ENCODE results near the gene CLCF1. TPM values are rescaled to one million over a fixed set of nuclear protein-coding genes. Genes with fewer than 3 reads are reported as not detected.

Gene CLCF1
- total and polyA plus RNA-seq, 2 of the 13 experiments (the other 11 are each of a cell fraction or from before 2014, with no cell fraction given): 0.49 to 0.78 TPM

DNA sequence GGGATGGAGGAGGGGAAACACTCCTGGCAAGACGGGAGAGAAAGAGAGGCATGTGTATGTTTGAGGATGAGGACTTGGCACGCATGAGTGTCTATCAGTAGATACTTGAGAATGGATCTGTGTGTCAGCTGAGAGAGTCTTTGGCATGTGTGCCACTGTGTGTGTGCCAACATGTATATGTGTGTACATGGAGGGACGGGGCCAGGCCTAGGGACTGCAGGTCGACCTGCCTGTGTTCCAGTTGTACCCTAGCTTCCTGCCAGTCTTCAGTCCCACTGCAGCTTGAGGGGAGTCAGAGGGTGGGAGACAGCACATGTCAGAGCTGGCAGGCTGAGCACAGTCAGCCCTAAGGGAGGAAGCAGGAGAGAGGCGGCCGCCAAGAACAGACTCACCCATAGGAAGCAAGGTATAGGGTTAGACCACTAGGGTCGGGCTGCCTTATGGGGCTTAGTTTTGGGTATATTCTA lies 5.6 kb downstream of the CLCF1 start:
- H3K27me3 ChIP-seq (ENCODE audit: control insufficient read depth in 1 of 2, insufficient read depth in 2 of 2, low read length in 2 of 2): 0 out of 5 replicates have a peak, but pooled peaks cover 0 to 3% of the 10 kb centered on the region in 2 experiments
- no peaks in the 10 kb centered on the region for H3K9me3 ChIP-seq (ENCODE audit: low read length)
- ATAC-seq: no peak
- in situ Hi-C loops (cut with HindIII; ENCODE audit: extremely low pct_ligation_motif_present, low pct_unique_long_range_greater_than_20kb): no loop called here
- no peak overlapping the region for H3K4me2 ChIP-seq (ENCODE audit: low read depth, low read length)
- CTCF ChIA-PET (ENCODE audit: low intra/inter-chr PET ratio, low total read pairs): no interaction called here
- BruUV-seq (replicated peaks): no TSS peak
- H2AFZ ChIP-seq (ENCODE audit: low read length): no peak overlapping the region
- no peak for FAIRE-seq
- DNase-seq (ENCODE audit: low spot score): no peak
- intact Hi-C loops (cut with micrococcal nuclease; ENCODE audit: unreplicated experiment): no loop called here
- POLR2A ChIA-PET: no interaction called here
- H3K4me3 ChIP-seq (replicated peaks in 1 of 3; ENCODE audit: insufficient read depth in 1 of 3, low read depth in 2 of 3, low read length in 3 of 3): no peak overlapping the region
- no peak overlapping the region for H3K27ac ChIP-seq (ENCODE audit: extremely low read length, insufficient read depth, low read length)
- no peak for TF ChIP-seq NFKB2 (CRISPR knock-in tag; IDR thresholded peaks at IDR 0.05; ENCODE audit: borderline replicate concordance)
- TF ChIP-seq TRIM24 (CRISPR knock-in tag; IDR thresholded peaks at IDR 0.05): no peak
- no peak for TF ChIP-seq MED8 (CRISPR knock-in tag; IDR thresholded peaks at IDR 0.05; ENCODE audit: insufficient replicate concordance)
- TF ChIP-seq, protein P1, sequence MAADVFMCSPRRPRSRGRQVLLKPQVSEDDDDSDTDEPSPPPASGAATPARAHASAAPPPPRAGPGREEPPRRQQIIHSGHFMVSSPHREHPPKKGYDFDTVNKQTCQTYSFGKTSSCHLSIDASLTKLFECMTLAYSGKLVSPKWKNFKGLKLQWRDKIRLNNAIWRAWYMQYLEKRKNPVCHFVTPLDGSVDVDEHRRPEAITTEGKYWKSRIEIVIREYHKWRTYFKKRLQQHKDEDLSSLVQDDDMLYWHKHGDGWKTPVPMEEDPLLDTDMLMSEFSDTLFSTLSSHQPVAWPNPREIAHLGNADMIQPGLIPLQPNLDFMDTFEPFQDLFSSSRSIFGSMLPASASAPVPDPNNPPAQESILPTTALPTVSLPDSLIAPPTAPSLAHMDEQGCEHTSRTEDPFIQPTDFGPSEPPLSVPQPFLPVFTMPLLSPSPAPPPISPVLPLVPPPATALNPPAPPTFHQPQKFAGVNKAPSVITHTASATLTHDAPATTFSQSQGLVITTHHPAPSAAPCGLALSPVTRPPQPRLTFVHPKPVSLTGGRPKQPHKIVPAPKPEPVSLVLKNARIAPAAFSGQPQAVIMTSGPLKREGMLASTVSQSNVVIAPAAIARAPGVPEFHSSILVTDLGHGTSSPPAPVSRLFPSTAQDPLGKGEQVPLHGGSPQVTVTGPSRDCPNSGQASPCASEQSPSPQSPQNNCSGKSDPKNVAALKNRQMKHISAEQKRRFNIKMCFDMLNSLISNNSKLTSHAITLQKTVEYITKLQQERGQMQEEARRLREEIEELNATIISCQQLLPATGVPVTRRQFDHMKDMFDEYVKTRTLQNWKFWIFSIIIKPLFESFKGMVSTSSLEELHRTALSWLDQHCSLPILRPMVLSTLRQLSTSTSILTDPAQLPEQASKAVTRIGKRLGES (CRISPR knock-in tag; IDR thresholded peaks at IDR 0.05; ENCODE audit: borderline replicate concordance): no peak
- TF ChIP-seq MAFK (conservative IDR thresholded peaks at IDR 0.05 in 1 of 2, IDR thresholded peaks at IDR 0.05 in 1 of 2; ENCODE audit: low read length in 2 of 2): no peak
- TF ChIP-seq, protein P2, sequence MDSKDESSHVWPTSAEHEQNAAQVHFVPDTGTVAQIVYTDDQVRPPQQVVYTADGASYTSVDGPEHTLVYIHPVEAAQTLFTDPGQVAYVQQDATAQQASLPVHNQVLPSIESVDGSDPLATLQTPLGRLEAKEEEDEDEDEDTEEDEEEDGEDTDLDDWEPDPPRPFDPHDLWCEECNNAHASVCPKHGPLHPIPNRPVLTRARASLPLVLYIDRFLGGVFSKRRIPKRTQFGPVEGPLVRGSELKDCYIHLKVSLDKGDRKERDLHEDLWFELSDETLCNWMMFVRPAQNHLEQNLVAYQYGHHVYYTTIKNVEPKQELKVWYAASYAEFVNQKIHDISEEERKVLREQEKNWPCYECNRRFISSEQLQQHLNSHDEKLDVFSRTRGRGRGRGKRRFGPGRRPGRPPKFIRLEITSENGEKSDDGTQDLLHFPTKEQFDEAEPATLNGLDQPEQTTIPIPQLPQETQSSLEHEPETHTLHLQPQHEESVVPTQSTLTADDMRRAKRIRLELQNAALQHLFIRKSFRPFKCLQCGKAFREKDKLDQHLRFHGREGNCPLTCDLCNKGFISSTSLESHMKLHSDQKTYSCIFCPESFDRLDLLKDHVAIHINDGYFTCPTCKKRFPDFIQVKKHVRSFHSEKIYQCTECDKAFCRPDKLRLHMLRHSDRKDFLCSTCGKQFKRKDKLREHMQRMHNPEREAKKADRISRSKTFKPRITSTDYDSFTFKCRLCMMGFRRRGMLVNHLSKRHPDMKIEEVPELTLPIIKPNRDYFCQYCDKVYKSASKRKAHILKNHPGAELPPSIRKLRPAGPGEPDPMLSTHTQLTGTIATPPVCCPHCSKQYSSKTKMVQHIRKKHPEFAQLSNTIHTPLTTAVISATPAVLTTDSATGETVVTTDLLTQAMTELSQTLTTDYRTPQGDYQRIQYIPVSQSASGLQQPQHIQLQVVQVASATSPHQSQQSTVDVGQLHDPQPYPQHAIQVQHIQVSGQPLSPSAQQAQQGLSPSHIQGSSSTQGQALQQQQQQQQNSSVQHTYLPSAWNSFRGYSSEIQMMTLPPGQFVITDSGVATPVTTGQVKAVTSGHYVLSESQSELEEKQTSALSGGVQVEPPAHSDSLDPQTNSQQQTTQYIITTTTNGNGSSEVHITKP (CRISPR knock-in tag; IDR thresholded peaks at IDR 0.05; ENCODE audit: low read depth): no peak
- no peak for TF ChIP-seq ZNF761 (CRISPR knock-in tag; conservative IDR thresholded peaks at IDR 0.05)
- no peak for TF ChIP-seq SCMH1 (CRISPR knock-in tag; IDR thresholded peaks at IDR 0.05; ENCODE audit: borderline replicate concordance)
- TF ChIP-seq, protein P3, sequence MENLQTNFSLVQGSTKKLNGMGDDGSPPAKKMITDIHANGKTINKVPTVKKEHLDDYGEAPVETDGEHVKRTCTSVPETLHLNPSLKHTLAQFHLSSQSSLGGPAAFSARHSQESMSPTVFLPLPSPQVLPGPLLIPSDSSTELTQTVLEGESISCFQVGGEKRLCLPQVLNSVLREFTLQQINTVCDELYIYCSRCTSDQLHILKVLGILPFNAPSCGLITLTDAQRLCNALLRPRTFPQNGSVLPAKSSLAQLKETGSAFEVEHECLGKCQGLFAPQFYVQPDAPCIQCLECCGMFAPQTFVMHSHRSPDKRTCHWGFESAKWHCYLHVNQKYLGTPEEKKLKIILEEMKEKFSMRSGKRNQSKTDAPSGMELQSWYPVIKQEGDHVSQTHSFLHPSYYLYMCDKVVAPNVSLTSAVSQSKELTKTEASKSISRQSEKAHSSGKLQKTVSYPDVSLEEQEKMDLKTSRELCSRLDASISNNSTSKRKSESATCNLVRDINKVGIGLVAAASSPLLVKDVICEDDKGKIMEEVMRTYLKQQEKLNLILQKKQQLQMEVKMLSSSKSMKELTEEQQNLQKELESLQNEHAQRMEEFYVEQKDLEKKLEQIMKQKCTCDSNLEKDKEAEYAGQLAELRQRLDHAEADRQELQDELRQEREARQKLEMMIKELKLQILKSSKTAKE (CRISPR knock-in tag; IDR thresholded peaks at IDR 0.05; ENCODE audit: borderline replicate concordance): no peak
- no peak for TF ChIP-seq PHF21A (CRISPR knock-in tag; IDR thresholded peaks at IDR 0.05)
- TF ChIP-seq GTF3A (CRISPR knock-in tag; conservative IDR thresholded peaks at IDR 0.05): no peak
- no peak for TF ChIP-seq EED (CRISPR knock-in tag; IDR thresholded peaks at IDR 0.05)
- no peak for TF ChIP-seq ZNF652 (CRISPR knock-in tag; IDR thresholded peaks at IDR 0.05; ENCODE audit: borderline replicate concordance, low read depth)
- H3K9ac ChIP-seq (ENCODE audit: insufficient read depth, low read depth, low read length): no peak overlapping the region
- H3K4me1 ChIP-seq (ENCODE audit: insufficient read depth, low read length): peaks cover 14% of the 10 kb centered on the region
- no peaks in the 10 kb centered on the region for H3K36me3 ChIP-seq (replicated peaks in 1 of 2; ENCODE audit: control insufficient read depth in 1 of 2, insufficient read depth in 2 of 2, low read length in 2 of 2)
- H3K79me2 ChIP-seq (ENCODE audit: insufficient read depth, low read length): no peaks in the 10 kb centered on the region
- no peaks in the 10 kb centered on the region for H4K20me1 ChIP-seq (ENCODE audit: insufficient read depth, low read length)
- 90% methylated on average over 5 of the region's 7 CpGs for WGBS (ENCODE audit: low lambda C conversion rate)

Measured in HepG2 (cell line).